IMR-90 (cell line): ENCODE results near the gene CACNB3. TPM values are rescaled to one million over a fixed set of nuclear protein-coding genes. Genes with fewer than 3 reads are reported as not detected.

Experiments
- ATAC-seq: fragments of 200-7000 bp; cut with Tn5 transposase; 2 replicates; pipeline ENCODE4 v1.9.1; 2020; ENCODE audit warnings: low read depth, mild to moderate bottlenecking, moderate library complexity
- BruUV-seq: library from RNA; stranded (reverse); fragments of 400-500 nt; replicated peaks from 2 replicates; lab custom pipeline; 2021; lab: Mats Ljungman, UMichigan
- CTCF ChIA-PET: fragments of 300-600 bp; formaldehyde crosslinking; extraction: SDS; loops from one replicate; lab custom pipeline; 2021; ENCODE audit warnings: antibody characterized with exemption; lab: Yijun Ruan, JAX
- POLR2A ChIA-PET: fragments of 300-600 bp; sonication (Branson Sonifier 250); formaldehyde crosslinking; loops from one replicate; lab custom pipeline; 2022; ENCODE audit warnings: antibody characterized with exemption; ENCODE audit not compliant: unreplicated experiment; lab: Charles Lee
- DNase-seq: peaks from one replicate; pipeline ENCODE4 v3.0.0; 2013
- H2AFZ ChIP-seq: replicated peaks from 2 replicates; pipeline ENCODE3; 2013; ENCODE audit warnings: low read length, mild to moderate bottlenecking; ENCODE audit not compliant: poor library complexity
- H2AK5ac ChIP-seq: 2 replicates; pipeline ENCODE4 v1.6.1; 2013; ENCODE audit warnings: low read depth, low read length, inconsistent platforms
- H2AK9ac ChIP-seq: replicated peaks from 2 replicates; pipeline ENCODE3; 2013; ENCODE audit warnings: mild to moderate bottlenecking, low read depth, low read length, moderate library complexity; ENCODE audit not compliant: poor library complexity
- H2BK120ac ChIP-seq: 2 replicates; pipeline ENCODE4 v1.6.1; 2013; ENCODE audit warnings: low read depth, low read length, inconsistent platforms
- H2BK15ac ChIP-seq: 3 replicates; pipeline ENCODE4 v1.6.1; 2013; ENCODE audit warnings: low read depth, low read length, inconsistent platforms
- H2BK20ac ChIP-seq: 2 replicates; pipeline ENCODE4 v1.6.1; 2013; ENCODE audit warnings: low read depth, mild to moderate bottlenecking, inconsistent platforms, low read length, moderate library complexity
- H2BK5ac ChIP-seq: 2 replicates; pipeline ENCODE4 v1.6.1; 2013; ENCODE audit warnings: mild to moderate bottlenecking, low read depth, low read length, inconsistent platforms; ENCODE audit not compliant: poor library complexity, severe bottlenecking
- H3K14ac ChIP-seq: replicated peaks from 2 replicates; pipeline ENCODE4 v1.6.1; 2013; ENCODE audit warnings: low read depth, low read length, inconsistent platforms
- H3K18ac ChIP-seq: 2 replicates; pipeline ENCODE4 v1.6.1; 2013; ENCODE audit warnings: low read depth, low read length, control low read depth
- H3K23ac ChIP-seq: 2 replicates; pipeline ENCODE4 v1.6.1; 2013; ENCODE audit warnings: low read depth, low read length, inconsistent platforms
- H3K27ac ChIP-seq: 2 replicates; pipeline ENCODE4 v1.5.1; 2013; ENCODE audit warnings: mild to moderate bottlenecking, control low read depth, low read length; ENCODE audit not compliant: insufficient read depth
- H3K27me3 ChIP-seq: 2 replicates; pipeline ENCODE4 v1.6.1; 2013; ENCODE audit warnings: low read length; ENCODE audit not compliant: control insufficient read depth, insufficient read depth
- H3K36me3 ChIP-seq: 2 replicates; pipeline ENCODE4 v1.6.1; 2013; ENCODE audit warnings: low read length, mixed read lengths; ENCODE audit not compliant: control insufficient read depth, insufficient read depth
- H3K4ac ChIP-seq: 2 replicates; pipeline ENCODE4 v1.6.1; 2013; ENCODE audit warnings: low read depth, low read length, inconsistent platforms
- H3K4me1 ChIP-seq: 2 replicates; pipeline ENCODE4 v1.6.1; 2013; ENCODE audit warnings: low read length, mixed read lengths; ENCODE audit not compliant: control insufficient read depth, insufficient read depth
- H3K4me2 ChIP-seq: 2 replicates; pipeline ENCODE4 v1.6.1; 2013; ENCODE audit warnings: low read depth, mild to moderate bottlenecking, control low read depth, low read length, moderate library complexity
- H3K4me3 ChIP-seq: 2 replicates; pipeline ENCODE4 v1.5.1; 2013; ENCODE audit warnings: low read depth, mild to moderate bottlenecking, control low read depth, low read length, moderate library complexity; ENCODE audit not compliant: insufficient read depth
- H3K56ac ChIP-seq: 2 replicates; pipeline ENCODE4 v1.6.1; 2013; ENCODE audit warnings: low read length, inconsistent platforms; ENCODE audit not compliant: insufficient read depth; ENCODE audit errors: extremely low read depth
- H3K79me1 ChIP-seq, 2 experiments: 2 replicates each; pipeline ENCODE4 v1.6.1; 2013; ENCODE audit warnings: low read length in 2 of 2, inconsistent platforms in 1 of 2, low read depth in 1 of 2
- H3K9ac ChIP-seq: 2 replicates; pipeline ENCODE4 v1.6.1; 2013; ENCODE audit warnings: low read depth, low read length, control low read depth
- H3K9me1 ChIP-seq: 2 replicates; pipeline ENCODE4 v1.6.1; 2013; ENCODE audit warnings: low read length, inconsistent platforms; ENCODE audit not compliant: insufficient read depth
- H3K9me3 ChIP-seq: 2 replicates; pipeline ENCODE4 v1.6.1; 2013; ENCODE audit warnings: low read length; ENCODE audit not compliant: control insufficient read depth, insufficient read depth
- H4K20me1 ChIP-seq: 2 replicates; pipeline ENCODE4 v1.6.1; 2013; ENCODE audit warnings: low read length, inconsistent platforms; ENCODE audit not compliant: insufficient read depth
- H4K5ac ChIP-seq: 2 replicates; pipeline ENCODE4 v1.6.1; 2013; ENCODE audit warnings: mild to moderate bottlenecking, low read depth, low read length, control low read depth
- H4K8ac ChIP-seq, 2 experiments: 2 replicates each; pipeline ENCODE4 v1.6.1; 2013; ENCODE audit warnings: low read depth in 2 of 2, low read length in 2 of 2, control low read depth in 1 of 2, inconsistent platforms in 1 of 2
- H4K91ac ChIP-seq: 2 replicates; pipeline ENCODE4 v1.6.1; 2013; ENCODE audit warnings: low read depth, low read length, inconsistent platforms; ENCODE audit not compliant: insufficient read depth
- BHLHE40 ChIP-seq: fragments of 150-350 bp; IDR thresholded peaks from 2 replicates; pipeline ENCODE4 v1.6.1; 2016; ENCODE audit warnings: mild to moderate bottlenecking, low read depth, low read length
- CEBPB ChIP-seq: IDR thresholded peaks from 2 replicates; pipeline ENCODE4 v1.6.1; 2012; ENCODE audit warnings: low read depth, low read length, improper control_type of control experiment
- CTCF ChIP-seq: conservative IDR thresholded peaks from 2 replicates; pipeline ENCODE4 v1.5.1; 2012; ENCODE audit warnings: mild to moderate bottlenecking, low read depth, low read length, improper control_type of control experiment
- ELK1 ChIP-seq: fragments of 150-350 bp; IDR thresholded peaks from 2 replicates; pipeline ENCODE4 v1.6.1; 2016; ENCODE audit warnings: low read depth, mild to moderate bottlenecking, low read length, moderate library complexity, borderline replicate concordance
- FOS ChIP-seq: fragments of 150-350 bp; IDR thresholded peaks from 2 replicates; pipeline ENCODE4 v1.6.1; 2016; ENCODE audit warnings: low read depth, low read length
- MAFK ChIP-seq: IDR thresholded peaks from 2 replicates; pipeline ENCODE4 v1.6.1; 2012; ENCODE audit warnings: low read depth, low read length, improper control_type of control experiment
- MAZ ChIP-seq: IDR thresholded peaks from 2 replicates; pipeline ENCODE4 v1.6.1; 2012; ENCODE audit warnings: low read depth, mild to moderate bottlenecking, low read length, improper control_type of control experiment, moderate library complexity, borderline replicate concordance
- MXI1 ChIP-seq: IDR thresholded peaks from 2 replicates; pipeline ENCODE4 v1.6.1; 2012; ENCODE audit warnings: low read depth, mild to moderate bottlenecking, low read length, moderate library complexity, borderline replicate concordance
- POLR2A ChIP-seq: IDR thresholded peaks from 2 replicates; pipeline ENCODE4 v1.6.1; 2012; ENCODE audit warnings: mild to moderate bottlenecking, low read depth, low read length
- RCOR1 ChIP-seq: IDR thresholded peaks from 2 replicates; pipeline ENCODE4 v1.6.1; 2012; ENCODE audit warnings: mild to moderate bottlenecking, low read length, improper control_type of control experiment; ENCODE audit not compliant: insufficient replicate concordance
- RFX5 ChIP-seq: IDR thresholded peaks from 2 replicates; pipeline ENCODE4 v1.8.0; 2012; ENCODE audit warnings: low read depth, mild to moderate bottlenecking, low read length, moderate library complexity
- SMC3 ChIP-seq: fragments of 150-350 bp; IDR thresholded peaks from 2 replicates; pipeline ENCODE4 v1.6.1; 2016; ENCODE audit warnings: low read depth, mild to moderate bottlenecking, antibody characterized with exemption, low read length, moderate library complexity
- USF2 ChIP-seq: fragments of 150-350 bp; IDR thresholded peaks from 2 replicates; pipeline ENCODE4 v1.6.1; 2017; ENCODE audit warnings: mild to moderate bottlenecking, antibody characterized with exemption, low read length, low read depth
- WGBS, 2 experiments: methylation state at CpG; one replicate each; pipeline versions ENCODE4 v1.1.5 to v1.1.7; 2013; ENCODE audit warnings: missing lambda C conversion rate in 2 of 2; ENCODE audit not compliant: insufficient read length in 1 of 2; ENCODE audit errors: extremely low coverage in 2 of 2; 5-methylcytosine and 5-hydroxymethylcytosine counted together
- dilution Hi-C: fragments of 300-500 bp; cut with HindIII; formaldehyde crosslinking; loops from one replicate; pipeline ENCODE4 v1.14.3; 2018; ENCODE audit warnings: low sequenced_read_pairs; ENCODE audit not compliant: unreplicated experiment
- in situ Hi-C: fragments of 300-500 bp; cut with MboI; formaldehyde crosslinking; loops from 3 replicates; pipeline ENCODE4 v1.14.3; 2019; ENCODE audit warnings: low sequenced_read_pairs, inconsistent platforms, mixed read lengths
- intact Hi-C: fragments of 100-400 bp; cut with micrococcal nuclease; formaldehyde crosslinking; loops from 2 replicates; pipeline ENCODE4 v1.10.0; 2022
- polyA plus RNA-seq, 3 experiments: library from polyadenylated mRNA; depleted of rRNA; stranded (reverse); fragments of >200 nt; gene quantifications; 2 replicates each; pipeline ENCODE4 v1.2.3, GENCODE V29; 2012; ENCODE audit warnings: low replicate concordance in 1 of 3
- total RNA-seq: library from RNA; depleted of rRNA; stranded (reverse); fragments of >200 nt; gene quantifications from 2 replicates; pipeline ENCODE4 v1.2.3, GENCODE V29; 2012

The CACNB3 gene
- total and polyA plus RNA-seq, 2 of the 4 experiments (the other 2 are of a cell fraction): 18.1 to 45.1 TPM

- no peak overlapping the region for H4K8ac ChIP-seq
- H3K18ac ChIP-seq: no peak overlapping the region
- no peaks in the 10 kb centered on the region; the same call in 1 of the 2 replicates for H3K9me1 ChIP-seq
- no peak overlapping the region for H3K56ac ChIP-seq
- H4K5ac ChIP-seq: no peak overlapping the region
- H2BK5ac ChIP-seq: no peak overlapping the region
- dilution Hi-C loops (no loop called here), intact Hi-C loops (no loop called here), in situ Hi-C loops (no loop called here)
- H2BK120ac ChIP-seq: no peak overlapping the region
- no peaks in the 10 kb centered on the region for H3K27me3 ChIP-seq
- no peaks in the 10 kb centered on the region for H3K4me1 ChIP-seq
- no peak overlapping the region for H3K14ac ChIP-seq
- BruUV-seq: no TSS peak
- H3K9me3 ChIP-seq: no peaks in the 10 kb centered on the region
- peaks cover 87% of the 10 kb centered on the region for H3K36me3 ChIP-seq
- CTCF ChIA-PET: interaction anchor here (0.6 to 1.0 kb wide), 3 partner anchors 18 to 275 kb away, joined by 3 to 4 read pairs (median 4); no protein-coding TSS in a partner anchor
- POLR2A ChIA-PET: interaction anchor here (0.6 kb wide), 1 partner anchor 17 kb away, joined by 3 read pairs; no protein-coding TSS in a partner anchor
- 89% methylated on average over 11 of the region's 12 CpGs; no CpG with 5 or more reads in 1 of the 2 experiments for WGBS, 2 experiments
- H4K20me1 ChIP-seq: peaks cover 21% of the 10 kb centered on the region; the same call in 1 of the 2 replicates
- no peak for DNase-seq
- peaks cover 3 to 7% of the 10 kb centered on the region in 2 experiments; a peak in 2 of 4 replicates for H3K79me1 ChIP-seq
- no peak overlapping the region for H3K9ac ChIP-seq
- no peak overlapping the region for H2AK9ac ChIP-seq
- no peak overlapping the region for H3K27ac ChIP-seq
- no peak overlapping the region for H2AK5ac ChIP-seq
- no peak overlapping the region for H2BK15ac ChIP-seq
- H2BK20ac ChIP-seq: no peak overlapping the region
- TF ChIP-seq POLR2A: no peak
- TF ChIP-seq CEBPB: no peak
- no peak for TF ChIP-seq BHLHE40
- no peak for TF ChIP-seq ELK1
- no peak for TF ChIP-seq RCOR1
- no peak for TF ChIP-seq MAFK
- no peak for TF ChIP-seq MXI1
- TF ChIP-seq SMC3: no peak
- no peak for TF ChIP-seq MAZ
- no peak for TF ChIP-seq FOS
- no peak for TF ChIP-seq USF2
- TF ChIP-seq CTCF: no peak
- TF ChIP-seq RFX5: no peak
- no peak overlapping the region for H2AFZ ChIP-seq
- no peak overlapping the region for H3K4me2 ChIP-seq
- ATAC-seq: no peak
- no peak overlapping the region for H3K23ac ChIP-seq
- no peak overlapping the region for H3K4ac ChIP-seq
- no peak overlapping the region for H3K4me3 ChIP-seq
- H4K91ac ChIP-seq: no peak overlapping the region
Measured at GRCh38 chr12:48832321-48833060, 14.2 kb downstream of the CACNB3 start.
